CD4-positive, CD25-positive, alpha-beta regulatory T cell (primary cell): ENCODE measurements around the gene ZSCAN25. TPM values are rescaled to one million over a fixed set of nuclear protein-coding genes. Genes with fewer than 3 reads are reported as not detected.
A peak's percentile ranks its signal among the peaks of the same experiment; 100 is the strongest.

ENCODE experiments used
- ATAC-seq, 2 donors: fragments of 150-1000 bp; cut with Tn5 transposase; one replicate each; pipeline ENCODE4 v1.10.0; 2021; ENCODE audit warnings: low read depth in 2 of 2, moderate number of reproducible peaks in 2 of 2, moderate library complexity in 1 of 2
- DNase-seq, 3 donors: peaks; one replicate each; pipeline versions ENCODE4 v3.0.0 to v3.0.0-alpha.2; 2012 to 2022; ENCODE audit warnings: mixed read lengths in 1 of 3
- H3K27ac ChIP-seq: one replicate; pipeline ENCODE4 v1.7.0; 2013; ENCODE audit warnings: mild to moderate bottlenecking, low read length; ENCODE audit not compliant: insufficient read depth, poor library complexity, severe bottlenecking
- H3K27me3 ChIP-seq: one replicate; pipeline ENCODE4 v1.7.0; 2013; ENCODE audit warnings: low read length; ENCODE audit not compliant: control insufficient read depth, insufficient read depth
- H3K36me3 ChIP-seq: one replicate; pipeline ENCODE4 v1.7.0; 2013; ENCODE audit warnings: mild to moderate bottlenecking, low read length, moderate library complexity; ENCODE audit not compliant: control insufficient read depth, insufficient read depth
- H3K4me1 ChIP-seq: 2 replicates; pipeline ENCODE4 v1.7.0; 2013; ENCODE audit warnings: mild to moderate bottlenecking, low read length; ENCODE audit not compliant: insufficient read depth, control insufficient read depth, poor library complexity, severe bottlenecking
- H3K4me3 ChIP-seq: one replicate; pipeline ENCODE4 v1.7.0; 2013; ENCODE audit warnings: low read depth, mild to moderate bottlenecking, low read length, moderate library complexity
- H3K9me3 ChIP-seq, 2 experiments: 1 replicate in 1 of 2; 2 replicates in 1 of 2; pipeline ENCODE4 v1.7.0; 2013; ENCODE audit warnings: low read length in 2 of 2, mild to moderate bottlenecking in 1 of 2, moderate library complexity in 1 of 2; ENCODE audit not compliant: control insufficient read depth in 2 of 2
- H3K27ac Mint-ChIP-seq, 3 donors: one replicate each; pipeline ENCODE4 v1.8.0; 2020 to 2022; ENCODE audit warnings: mild to moderate bottlenecking in 3 of 3, mixed read lengths in 3 of 3, moderate library complexity in 2 of 3
- H3K27me3 Mint-ChIP-seq: one replicate; pipeline ENCODE4 v1.8.0; 2022; ENCODE audit warnings: mild to moderate bottlenecking, mixed read lengths
- H3K36me3 Mint-ChIP-seq: one replicate; pipeline ENCODE4 v1.8.0; 2020; ENCODE audit warnings: mixed read lengths
- H3K4me1 Mint-ChIP-seq, 4 donors: one replicate each; pipeline ENCODE4 v1.8.0; 2020 to 2022; ENCODE audit warnings: mixed read lengths in 4 of 4, mild to moderate bottlenecking in 1 of 4
- H3K4me3 Mint-ChIP-seq, 4 donors: one replicate each; pipeline ENCODE4 v1.8.0; 2020 to 2022; ENCODE audit warnings: mild to moderate bottlenecking in 4 of 4, mixed read lengths in 4 of 4, moderate library complexity in 3 of 4
- H3K9me3 Mint-ChIP-seq, 7 donors: one replicate each; pipeline ENCODE4 v1.8.0; 2020 to 2022; ENCODE audit warnings: mixed read lengths in 7 of 7, mild to moderate bottlenecking in 3 of 7, moderate library complexity in 2 of 7
- polyA plus RNA-seq, 4 donors: library from polyadenylated mRNA; unstranded; fragments of 300-500 nt; fragmentation: Illumina TruSeq; gene quantifications; one replicate each; pipeline ENCODE4 v1.2.3, GENCODE V29; 2021
- total RNA-seq: library from RNA; stranded (reverse); gene quantifications from one replicate; pipeline ENCODE4 v1.2.3, GENCODE V29; 2022

The ZSCAN25 gene
- total and polyA plus RNA-seq, 5 donors from 2014 or later, result 9.9 to 47.3 (median 14.6) TPM

DNA sequence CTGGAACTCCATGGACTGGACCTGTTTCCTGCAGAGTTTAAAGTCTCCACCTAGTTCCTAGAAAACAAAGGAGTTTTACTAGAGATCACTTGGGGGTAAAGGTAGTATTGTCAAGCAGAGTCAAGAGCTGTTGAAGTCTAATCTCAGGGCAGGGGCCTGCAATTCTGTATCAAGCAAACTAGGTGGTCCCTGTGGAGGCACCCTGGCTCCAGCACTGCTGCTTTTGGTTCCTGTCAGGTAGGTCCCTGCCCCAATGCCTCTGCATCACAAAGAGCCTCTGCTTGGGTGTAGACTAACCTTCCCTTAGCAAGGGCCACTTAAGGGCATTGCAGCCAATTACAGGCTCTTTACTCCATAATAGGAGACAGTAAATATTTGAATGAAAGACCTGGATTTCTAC is 22.5 kb downstream of the ZSCAN25 start:
- no peak overlapping the region for H3K4me3 ChIP-seq
- ATAC-seq (no peak), DNase-seq (no peak)
- H3K4me1 ChIP-seq, result no peaks in the 10 kb centered on the region
- Mint-ChIP-seq H3K4me3 (no peak overlapping the region), H3K27ac (no peak overlapping the region), H3K36me3 (peaks cover 37% of the 10 kb centered on the region), H3K9me3 (no peaks in the 10 kb centered on the region), H3K27me3 (no peaks in the 10 kb centered on the region), H3K4me1 (peaks cover 7 to 34% (median 15%) of the 10 kb centered on the region in 4 donors)
- H3K9me3 ChIP-seq, result no peaks in the 10 kb centered on the region
- peaks cover 3% of the 10 kb centered on the region for H3K36me3 ChIP-seq
- H3K27me3 ChIP-seq, result no peaks in the 10 kb centered on the region
- no peak overlapping the region for H3K27ac ChIP-seq

DNA sequence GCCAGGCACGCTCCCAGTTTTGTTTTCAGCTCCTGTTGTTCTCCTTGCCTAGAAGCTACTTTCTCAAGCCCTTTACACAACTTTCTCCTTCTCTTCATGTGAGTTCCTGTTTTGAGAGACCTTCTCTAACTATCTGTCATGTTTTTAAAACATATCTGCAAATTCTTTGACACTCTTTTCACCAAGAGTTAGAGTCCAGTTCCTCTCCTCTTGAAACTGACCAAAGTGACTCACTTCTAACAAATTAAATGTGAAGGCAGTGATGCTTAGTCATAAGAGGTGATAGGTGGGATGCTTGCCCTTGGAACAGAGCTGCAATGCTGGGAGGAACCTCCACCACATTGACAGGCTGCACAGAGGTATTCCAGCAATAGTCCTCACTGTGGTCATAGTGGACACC is 25.3 kb downstream of the ZSCAN25 start:
- Mint-ChIP-seq H3K9me3 (no peaks in the 10 kb centered on the region), H3K27ac (peak overlapping the region in 1 of 3 donors; percentile 11), H3K4me1 (peaks cover 2 to 24% (median 13%) of the 10 kb centered on the region in 4 donors), H3K4me3 (no peak overlapping the region), H3K36me3 (peaks cover 52% of the 10 kb centered on the region), H3K27me3 (no peaks in the 10 kb centered on the region)
- no peak for ATAC-seq
- Histone ChIP-seq H3K27ac (no peak overlapping the region), H3K4me3 (no peak overlapping the region), H3K4me1 (no peaks in the 10 kb centered on the region), H3K36me3 (peaks cover 10% of the 10 kb centered on the region), H3K9me3 (no peaks in the 10 kb centered on the region), H3K27me3 (no peaks in the 10 kb centered on the region)
- DNase-seq, result no peak

DNA sequence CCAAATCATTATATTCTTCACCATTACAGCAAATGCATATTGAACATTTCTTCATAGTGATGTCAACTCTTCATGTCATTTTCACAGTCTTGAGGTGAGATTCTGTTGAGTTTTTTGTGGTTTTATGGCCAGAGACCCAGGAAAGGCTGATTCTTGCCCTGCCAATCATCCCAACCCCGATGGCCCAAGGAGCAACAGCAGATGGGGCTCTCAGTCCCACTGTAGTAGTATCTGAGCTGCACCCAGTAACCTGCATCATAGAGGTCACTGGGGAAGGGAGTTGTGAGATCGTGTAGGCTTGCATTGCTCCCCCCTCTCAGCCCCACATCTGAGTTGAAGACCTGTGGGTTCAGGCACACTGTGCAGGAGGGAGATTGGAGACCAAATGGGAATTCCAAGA is 26.7 kb downstream of the ZSCAN25 start:
- H3K36me3 Mint-ChIP-seq, result peaks cover 56% of the 10 kb centered on the region
- no peak for DNase-seq

DNA sequence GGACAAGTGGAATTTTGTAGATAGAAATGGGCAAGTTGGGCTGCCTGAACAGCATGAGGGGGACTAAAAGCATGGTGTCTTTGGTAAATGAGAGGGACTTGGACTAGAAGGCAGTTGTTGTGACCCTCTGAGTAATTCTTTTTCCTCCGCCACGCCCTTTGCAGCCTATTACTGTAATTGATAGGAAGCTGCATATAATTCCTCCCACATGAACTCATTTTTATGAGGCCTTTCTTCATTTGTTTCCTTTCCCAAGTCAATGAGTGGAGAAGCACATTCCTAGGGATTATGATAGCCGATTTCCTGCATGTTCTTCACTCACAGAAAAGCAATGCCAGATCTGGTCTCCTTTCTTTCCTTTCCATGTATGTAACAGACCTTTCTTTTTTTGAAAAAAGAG is 27.7 kb downstream of the ZSCAN25 start:
- Histone ChIP-seq H3K4me1 (no peaks in the 10 kb centered on the region), H3K27ac (no peak overlapping the region), H3K27me3 (no peaks in the 10 kb centered on the region), H3K9me3 (no peaks in the 10 kb centered on the region), H3K4me3 (no peak overlapping the region), H3K36me3 (peaks cover 12% of the 10 kb centered on the region)
- Mint-ChIP-seq H3K36me3 (peaks cover 56% of the 10 kb centered on the region), H3K27me3 (no peaks in the 10 kb centered on the region), H3K4me1 (peaks cover 0 to 15% (median 10%) of the 10 kb centered on the region in 4 donors), H3K9me3 (no peaks in the 10 kb centered on the region), H3K27ac (no peak overlapping the region), H3K4me3 (no peak overlapping the region)
- DNase-seq (no peak), ATAC-seq (no peak)

More for the DNA sequence above, 26.7 kb downstream of the ZSCAN25 start:
- no peaks in the 10 kb centered on the region for H3K4me1 ChIP-seq
- Mint-ChIP-seq H3K27me3 (no peaks in the 10 kb centered on the region), H3K4me1 (peaks cover 0 to 15% (median 10%) of the 10 kb centered on the region in 4 donors), H3K4me3 (no peak overlapping the region), H3K27ac (no peak overlapping the region), H3K9me3 (no peaks in the 10 kb centered on the region)
- H3K36me3 ChIP-seq, result peaks cover 12% of the 10 kb centered on the region
- ATAC-seq, result no peak
- H3K27ac ChIP-seq, result no peak overlapping the region
- H3K4me3 ChIP-seq, result no peak overlapping the region
- no peaks in the 10 kb centered on the region for H3K9me3 ChIP-seq
- H3K27me3 ChIP-seq, result no peaks in the 10 kb centered on the region

DNA sequence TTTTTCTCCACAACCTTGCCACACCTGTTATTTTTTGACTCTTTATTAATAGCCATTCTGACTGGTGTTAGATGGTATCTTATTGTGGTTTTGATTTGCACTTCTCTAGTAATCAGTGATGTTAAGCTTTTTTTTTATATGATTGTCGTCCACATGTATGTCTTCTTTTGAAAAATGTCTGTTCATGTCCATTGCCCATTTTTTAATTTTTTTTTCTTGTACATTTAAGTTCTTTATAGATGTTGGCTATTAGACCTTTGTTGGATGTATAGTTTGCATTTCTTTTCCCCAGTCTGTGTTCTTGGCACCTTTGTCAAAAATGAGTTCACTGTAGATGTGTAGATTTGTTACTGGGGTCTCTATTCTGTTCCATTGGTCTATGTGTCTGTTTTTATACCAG is 28.8 kb downstream of the ZSCAN25 start:
- no peak for ATAC-seq
- H3K4me3 ChIP-seq, result no peak overlapping the region
- peaks cover 12% of the 10 kb centered on the region for H3K36me3 ChIP-seq
- H3K36me3 Mint-ChIP-seq, result peaks cover 50% of the 10 kb centered on the region
- no peaks in the 10 kb centered on the region for H3K27me3 Mint-ChIP-seq
- H3K9me3 Mint-ChIP-seq, result no peaks in the 10 kb centered on the region
- no peaks in the 10 kb centered on the region for H3K27me3 ChIP-seq
- no peaks in the 10 kb centered on the region for H3K4me1 ChIP-seq
- H3K4me3 Mint-ChIP-seq, result no peak overlapping the region
- no peak overlapping the region for H3K27ac ChIP-seq
- no peaks in the 10 kb centered on the region for H3K9me3 ChIP-seq
- H3K4me1 Mint-ChIP-seq, result peaks cover 0 to 15% (median 8%) of the 10 kb centered on the region in 4 donors
- peak overlapping the region in 1 of 3 donors; percentile 37 for H3K27ac Mint-ChIP-seq
- DNase-seq, result no peak

DNA sequence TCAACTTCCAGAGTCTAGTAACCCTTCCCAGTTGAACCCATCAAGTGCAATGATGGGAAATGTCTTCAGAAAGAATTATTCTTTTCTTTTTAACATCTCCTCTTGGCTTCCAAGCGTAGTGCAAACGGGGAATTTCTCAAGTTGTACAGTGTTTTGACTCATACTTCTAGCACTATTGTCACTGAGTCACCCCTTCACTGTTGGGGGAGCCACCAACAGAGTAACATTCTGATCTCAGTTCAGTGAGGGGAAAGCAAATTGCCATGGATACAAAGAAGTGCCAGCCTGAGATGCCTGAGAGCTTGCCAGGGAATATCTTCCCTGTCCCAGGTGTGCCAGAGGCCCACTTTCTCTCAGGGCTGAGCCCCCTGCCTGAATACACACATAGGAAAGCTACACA is 32.1 kb downstream of the ZSCAN25 start:
- peaks cover 50% of the 10 kb centered on the region for H3K36me3 Mint-ChIP-seq
- H3K4me3 ChIP-seq, result no peak overlapping the region
- peaks cover 8% of the 10 kb centered on the region for H3K36me3 ChIP-seq
- ATAC-seq (no peak), DNase-seq (no peak)
- H3K9me3 Mint-ChIP-seq, result no peaks in the 10 kb centered on the region
- no peak overlapping the region for H3K27ac ChIP-seq
- no peaks in the 10 kb centered on the region for H3K4me1 ChIP-seq
- H3K27me3 ChIP-seq, result no peaks in the 10 kb centered on the region
- H3K4me1 Mint-ChIP-seq, result peaks cover 8 to 14% (median 10%) of the 10 kb centered on the region in 4 donors
- H3K4me3 Mint-ChIP-seq, result no peak overlapping the region
- H3K27me3 Mint-ChIP-seq, result no peaks in the 10 kb centered on the region
- no peak overlapping the region for H3K27ac Mint-ChIP-seq
- H3K9me3 ChIP-seq, result no peaks in the 10 kb centered on the region

DNA sequence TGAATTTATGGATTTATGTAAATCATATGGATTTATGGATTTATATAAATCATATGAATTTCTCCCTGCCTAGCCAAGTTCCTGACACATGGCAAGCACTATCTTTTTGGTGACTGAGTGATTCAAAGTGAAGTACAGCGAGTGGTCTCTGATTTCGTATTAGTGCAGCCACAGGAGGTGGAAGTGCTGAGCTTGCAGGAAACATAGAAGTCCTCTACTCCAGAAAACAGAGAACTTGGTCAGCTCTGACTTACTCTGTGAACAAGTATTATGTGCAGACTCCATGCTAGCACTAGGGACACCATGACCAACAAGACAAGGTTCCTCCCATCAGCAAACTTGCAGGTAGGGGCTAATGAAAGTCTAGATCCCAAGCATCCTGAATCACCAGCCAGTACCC is 34.5 kb downstream of the ZSCAN25 start:
- H3K4me1 Mint-ChIP-seq, result peaks cover 8 to 21% (median 15%) of the 10 kb centered on the region in 4 donors
- peaks cover 4% of the 10 kb centered on the region for H3K36me3 ChIP-seq
- no peaks in the 10 kb centered on the region for H3K9me3 ChIP-seq
- ATAC-seq (no peak), DNase-seq (no peak)
- H3K27ac Mint-ChIP-seq, result no peak overlapping the region
- no peak overlapping the region for H3K4me3 Mint-ChIP-seq
- H3K27ac ChIP-seq, result no peak overlapping the region
- peaks cover 0 to 4% (median 0%) of the 10 kb centered on the region in 7 donors for H3K9me3 Mint-ChIP-seq
- no peak overlapping the region for H3K4me3 ChIP-seq
- peaks cover 34% of the 10 kb centered on the region for H3K36me3 Mint-ChIP-seq
- no peaks in the 10 kb centered on the region for H3K27me3 Mint-ChIP-seq
- H3K4me1 ChIP-seq, result no peaks in the 10 kb centered on the region
- no peaks in the 10 kb centered on the region for H3K27me3 ChIP-seq

DNA sequence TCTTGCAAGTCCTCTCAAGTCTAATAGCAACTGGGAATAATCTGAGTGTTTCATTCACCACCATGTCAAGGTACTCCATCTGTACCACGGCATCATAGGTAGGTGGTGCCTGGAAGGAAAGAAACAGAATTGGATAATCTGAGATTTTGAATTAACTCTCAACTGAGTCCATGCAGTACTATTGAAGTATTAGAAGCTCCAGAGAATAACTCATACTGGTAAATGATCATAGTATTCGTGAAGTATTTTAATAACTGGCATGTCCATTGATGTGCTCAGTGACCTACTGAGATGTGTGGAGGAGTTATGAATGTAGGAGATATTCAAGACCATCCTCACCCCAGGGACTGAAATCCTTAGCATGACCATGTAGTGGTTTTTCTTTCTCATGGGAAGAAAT is 35.9 kb downstream of the ZSCAN25 start:
- peaks cover 0 to 4% (median 0%) of the 10 kb centered on the region in 7 donors for H3K9me3 Mint-ChIP-seq
- H3K27me3 ChIP-seq, result no peaks in the 10 kb centered on the region
- H3K36me3 Mint-ChIP-seq, result peaks cover 32% of the 10 kb centered on the region
- peak overlapping the region in 1 of 3 donors; percentile 60 for H3K27ac Mint-ChIP-seq
- DNase-seq, result no peak
- H3K27me3 Mint-ChIP-seq, result no peaks in the 10 kb centered on the region
- ATAC-seq, result no peak
- H3K4me1 ChIP-seq, result no peaks in the 10 kb centered on the region
- H3K4me3 ChIP-seq, result no peak overlapping the region
- H3K4me1 Mint-ChIP-seq, result peaks cover 8 to 21% (median 16%) of the 10 kb centered on the region in 4 donors
- H3K4me3 Mint-ChIP-seq, result no peak overlapping the region
- H3K9me3 ChIP-seq, result no peaks in the 10 kb centered on the region
- no peaks in the 10 kb centered on the region for H3K36me3 ChIP-seq
- H3K27ac ChIP-seq, result no peak overlapping the region
